HG02678 (cell line): Measurements from ENCODE around the gene CELSR3.

Experiments used
- ATAC-seq: cut with Tn5 transposase; IDR thresholded peaks from one replicate; pipeline ENCODE4 v1.9.1; 2021; ENCODE audit warnings: mild to moderate bottlenecking, moderate library complexity; ENCODE audit not compliant: unreplicated experiment

CELSR3 gene

DNA sequence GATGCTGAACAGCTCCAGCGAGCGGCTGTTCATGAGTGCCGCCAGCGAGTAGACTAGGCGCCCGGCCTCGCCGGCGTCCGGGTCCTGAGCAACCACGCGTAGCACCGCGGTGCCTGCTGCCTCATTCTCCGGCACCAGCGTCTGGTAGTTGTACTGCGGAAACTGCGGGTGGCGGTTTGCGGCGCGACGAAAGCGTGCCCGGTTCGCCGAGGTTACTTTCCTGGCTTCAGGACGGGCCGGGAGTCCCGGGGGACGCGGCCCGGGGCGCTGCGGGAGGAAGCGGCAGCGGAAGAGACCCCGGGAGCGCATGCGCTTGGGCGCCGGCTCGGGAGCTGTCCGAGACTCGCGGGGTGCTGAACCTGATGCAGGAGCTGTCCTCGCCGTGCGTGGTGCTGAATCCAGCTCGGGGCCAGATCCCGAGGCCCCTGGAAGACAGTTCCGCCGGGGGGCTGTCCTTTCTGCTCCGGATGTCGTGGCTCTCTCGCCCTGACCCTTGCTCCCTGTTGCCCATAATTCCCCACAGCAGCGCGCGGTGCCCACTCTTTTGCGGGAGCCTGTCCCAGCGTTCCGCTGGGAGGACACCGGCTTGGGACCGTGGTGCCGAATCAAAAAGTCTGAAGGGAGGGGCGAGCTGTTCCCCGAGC is 1.1 kb downstream of the CELSR3 start:
- no peak for ATAC-seq

GRCh38 chr3:48660800-48661400 is 1.8 kb downstream of the CELSR3 start:
- no peak for ATAC-seq

DNA sequence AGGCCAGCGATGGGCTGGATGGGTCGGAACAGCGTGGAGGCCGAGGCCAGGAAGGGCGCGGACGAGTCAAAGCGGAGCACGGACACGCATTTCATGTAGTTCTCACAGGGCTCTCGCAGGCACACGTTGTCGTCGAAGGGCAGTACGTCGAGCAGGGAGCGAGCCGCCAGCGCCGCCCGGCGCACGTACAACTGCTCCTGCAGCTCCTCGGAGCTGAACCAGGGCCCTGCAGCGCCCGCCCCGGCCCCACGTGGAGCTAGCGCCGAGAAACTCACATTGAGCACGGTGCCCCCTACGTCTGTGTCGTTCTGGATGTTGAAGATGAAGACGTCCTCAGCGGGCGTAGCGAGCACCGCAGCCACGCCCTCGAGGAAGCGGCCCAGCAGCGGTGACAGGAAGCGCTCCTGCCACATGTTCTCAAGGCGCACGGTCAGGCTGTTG is 5.8 kb downstream of the CELSR3 start:
- ATAC-seq = no peak

DNA sequence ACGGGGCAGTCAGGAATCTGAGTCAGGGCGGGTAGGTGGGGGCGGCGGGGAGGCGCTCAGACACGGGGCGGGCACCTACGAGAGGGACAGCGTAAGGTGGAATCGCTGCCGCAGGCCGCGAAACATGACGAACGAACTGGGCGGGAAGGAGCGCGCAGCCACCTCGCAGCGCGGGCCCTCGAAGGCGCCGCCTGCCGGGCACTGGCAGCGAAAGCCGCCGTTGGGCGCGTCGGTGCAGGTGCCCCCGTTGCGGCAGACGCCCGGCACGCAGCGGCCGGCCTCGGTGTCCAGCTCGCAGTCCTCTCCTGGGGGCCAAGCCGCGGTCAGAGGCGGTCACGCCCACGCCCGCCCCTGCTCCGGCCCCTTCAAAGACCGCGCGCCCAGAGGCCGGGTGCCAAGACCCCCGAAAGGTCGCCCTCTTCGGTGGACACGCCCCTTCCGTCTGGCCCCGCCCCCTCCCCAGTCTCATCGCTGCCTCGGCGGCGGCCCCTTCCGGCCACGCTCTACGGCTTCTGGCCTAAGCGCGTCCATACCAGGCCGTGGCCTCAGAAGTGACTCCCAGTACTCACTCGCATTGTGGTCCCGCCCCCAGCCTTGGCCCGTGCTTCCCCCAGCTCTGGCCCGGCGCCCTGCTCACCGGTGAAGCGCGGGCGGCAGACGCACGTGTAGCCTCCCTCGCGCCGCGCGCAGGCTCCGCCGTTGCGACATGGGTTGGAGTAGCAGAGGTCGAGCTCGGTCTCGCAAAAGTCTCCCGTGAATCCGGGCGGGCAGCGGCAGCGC is 6.4 kb downstream of the CELSR3 start:
- peak; percentile 75 for ATAC-seq

- no peak for ATAC-seq
Measured at GRCh38 chr3:48655606-48656005, 7.1 kb downstream of the CELSR3 start.

DNA sequence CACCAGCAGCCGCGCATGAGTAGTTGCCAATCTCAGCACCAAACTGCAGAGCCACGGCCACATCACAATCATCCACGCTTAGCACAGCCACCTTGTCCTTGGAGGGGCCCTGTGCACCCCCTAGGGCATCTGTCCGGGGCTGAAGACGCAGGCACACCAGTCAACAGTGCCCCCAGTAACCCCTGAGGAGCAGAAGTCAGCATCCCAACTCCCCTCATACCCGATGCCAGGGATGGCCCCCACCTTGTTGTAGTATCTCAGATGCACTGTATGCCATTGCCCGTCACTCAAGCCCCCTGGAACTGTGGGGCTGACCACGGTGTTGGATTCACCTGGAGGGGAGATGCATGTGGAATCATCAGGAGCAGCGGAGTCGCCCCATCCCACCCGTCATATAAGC is 7.6 kb downstream of the CELSR3 start:
- ATAC-seq = no peak

DNA sequence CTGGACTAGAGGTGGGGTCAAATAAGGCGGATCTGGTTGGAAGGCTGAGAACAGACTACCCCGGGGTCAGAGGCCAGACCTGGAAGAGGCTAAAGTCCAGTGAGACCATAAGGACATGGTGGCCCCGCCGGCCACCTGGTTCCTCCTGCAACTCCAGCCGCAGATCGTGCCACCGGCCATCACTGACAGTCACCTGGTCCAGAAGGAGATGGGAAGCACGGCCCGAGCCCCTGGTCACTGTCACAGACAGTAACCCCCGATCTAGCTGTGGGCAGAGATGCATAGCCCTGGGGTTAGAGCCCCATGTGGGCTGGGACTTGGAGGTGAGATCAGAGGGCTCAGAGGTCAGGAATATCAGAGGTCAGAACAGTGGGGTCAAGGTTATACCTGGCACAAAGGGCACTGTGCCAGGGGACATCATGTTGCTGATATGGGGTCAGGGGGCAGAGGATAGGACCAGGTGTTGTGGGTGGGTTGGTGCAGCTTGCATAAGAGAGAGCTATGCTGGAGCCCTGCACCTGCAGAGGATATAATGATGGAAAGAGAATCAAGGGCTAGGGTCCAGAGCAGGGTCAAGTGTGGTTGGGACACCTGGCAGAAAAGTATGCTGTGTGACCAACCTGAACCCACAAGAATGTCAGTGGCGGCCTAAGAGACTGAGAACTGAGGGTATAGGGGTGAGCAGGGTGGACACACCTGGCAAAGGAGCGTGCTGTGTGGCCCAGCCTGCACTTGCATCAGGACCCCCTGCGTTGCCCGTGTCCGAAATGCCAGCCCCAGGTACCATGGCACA is 9.6 kb downstream of the CELSR3 start:
- ATAC-seq = no peak

GRCh38 chr3:48651771-48652170 is 10.9 kb downstream of the CELSR3 start:
- ATAC-seq = no peak

GRCh38 chr3:48650723-48651122 is 12.0 kb downstream of the CELSR3 start:
- no peak for ATAC-seq

GRCh38 chr3:48648188-48648850 is 14.4 kb downstream of the CELSR3 start:
- ATAC-seq = no peak

DNA sequence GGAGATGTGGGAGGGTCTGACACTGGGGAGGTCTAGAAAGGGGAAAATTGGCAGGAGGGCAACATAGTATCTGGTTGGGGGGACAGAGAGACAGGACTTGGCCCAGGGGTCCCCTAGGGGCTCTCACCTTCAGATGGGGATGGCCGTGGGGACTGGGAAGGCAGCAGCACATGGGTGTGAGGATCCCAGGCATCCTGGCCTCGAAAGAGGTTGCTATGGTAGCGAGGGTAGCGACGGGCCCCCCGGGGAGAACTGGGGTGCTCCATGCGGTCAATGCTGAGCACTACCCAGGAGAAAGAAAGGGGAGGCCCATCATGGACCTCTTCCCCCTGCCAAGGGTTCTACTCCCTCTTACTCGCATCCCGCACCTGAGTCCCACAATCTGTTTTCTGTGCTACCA is 15.0 kb downstream of the CELSR3 start:
- ATAC-seq = no peak

DNA sequence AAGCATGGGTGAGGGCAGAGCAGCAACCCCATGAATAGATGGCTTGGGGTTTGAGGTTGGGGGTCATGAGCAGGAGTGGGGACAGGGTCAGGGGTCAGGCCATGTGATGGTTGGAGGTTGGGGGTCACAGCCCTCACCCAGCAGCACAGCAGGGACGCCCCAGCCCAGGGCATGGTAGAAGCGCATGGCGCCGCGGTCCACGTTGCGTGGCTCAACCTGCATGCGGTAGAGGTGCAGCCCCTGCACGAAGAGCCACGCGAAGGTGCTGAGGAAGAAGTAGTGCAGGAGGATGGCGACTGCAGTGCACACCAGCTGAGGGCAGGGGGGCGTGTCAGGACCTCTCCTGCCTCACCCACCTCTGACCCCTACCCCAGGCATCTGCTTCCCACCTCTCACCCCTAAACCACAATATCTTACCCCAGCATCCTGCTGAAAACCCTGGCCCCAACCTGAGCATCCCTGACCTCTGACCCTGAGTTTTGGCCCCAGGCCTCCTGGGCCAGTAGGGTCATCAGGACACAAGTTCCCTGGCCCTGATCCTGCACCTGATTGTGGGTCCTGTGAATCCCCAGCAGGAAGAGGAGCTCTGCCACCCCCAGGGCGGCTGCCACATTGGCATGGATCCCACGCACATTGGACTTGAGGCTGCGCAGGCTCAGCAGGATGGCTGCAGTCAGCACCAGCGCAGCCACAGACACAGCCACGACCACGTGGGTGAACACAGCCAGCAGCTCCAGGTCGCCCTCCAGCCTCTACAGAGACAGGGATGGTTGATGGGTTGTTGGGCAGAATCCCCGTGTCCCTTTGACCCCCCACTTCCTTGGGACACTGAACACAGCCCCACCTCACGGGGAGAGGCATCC is 17.6 kb downstream of the CELSR3 start:
- no peak for ATAC-seq

DNA sequence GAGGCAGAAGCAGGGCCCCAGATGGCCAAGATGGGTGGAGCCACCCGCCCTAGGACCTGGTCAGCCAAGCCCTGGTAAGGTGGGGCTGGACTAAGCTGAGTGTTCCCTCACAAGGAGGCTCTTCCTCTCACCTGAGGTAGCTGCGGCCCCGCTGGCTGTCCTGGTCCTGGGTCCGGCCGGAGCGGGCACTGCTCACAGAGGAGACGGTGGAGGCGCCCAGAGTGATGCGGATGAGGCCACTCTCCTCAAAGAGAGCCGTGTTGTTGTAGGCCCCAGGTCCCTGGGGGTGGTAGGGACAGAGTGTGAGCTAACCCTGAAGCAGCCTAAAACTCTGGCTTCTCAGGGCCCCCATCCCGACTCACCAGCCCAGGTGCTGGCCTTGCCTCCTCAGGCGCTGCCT is 20.1 kb downstream of the CELSR3 start:
- ATAC-seq = no peak

DNA sequence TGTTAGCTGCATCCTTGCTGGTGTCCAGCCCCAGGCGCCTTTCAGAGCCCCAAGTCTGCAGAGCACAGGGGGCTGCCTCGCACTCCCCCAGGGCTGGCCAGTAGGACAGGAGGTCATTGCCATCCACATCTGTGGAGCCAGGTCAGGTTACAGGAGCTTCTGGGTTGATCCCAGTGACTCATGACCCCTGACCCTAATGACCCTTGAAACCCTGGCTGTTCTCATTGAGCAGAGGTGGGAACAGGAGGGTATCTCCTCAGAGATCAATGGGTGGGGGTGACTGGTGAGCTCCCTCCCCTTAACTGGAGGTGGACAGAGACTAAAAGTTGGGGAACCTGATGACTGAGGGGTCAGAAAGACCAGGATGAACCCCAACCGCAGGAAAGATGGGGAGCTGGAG is 21.3 kb downstream of the CELSR3 start:
- no peak for ATAC-seq

- ATAC-seq = no peak
Measured at GRCh38 chr3:48639944-48640606, 22.6 kb downstream of the CELSR3 start.

GRCh38 chr3:48637305-48637704 is 25.4 kb downstream of the CELSR3 start:
- ATAC-seq = no peak

GRCh38 chr3:48636149-48636655 is 26.5 kb downstream of the CELSR3 start:
- ATAC-seq = no peak

GRCh38 chr3:48635222-48636021 is 27.3 kb downstream of the CELSR3 start, which contains the start of gene SLC26A6:
Gene SLC26A6, minus strand, starts transcription at chr3:48635461. Its CDS starts 68 bp downstream, at chr3:48635393.
- ATAC-seq = peak; percentile 94
